Activated CD8-positive, alpha-beta memory T cell treated with anti-CD3 and anti-CD28 coated beads for 24 hours (primary cell): ENCODE measurements around the gene MEGF6.
A peak's percentile ranks its signal among the peaks of the same experiment; 100 is the strongest.

Experiments used
- DNase-seq: peaks from one replicate; pipeline ENCODE4 v3.0.0-alpha.2; 2020

The MEGF6 gene

GRCh38 chr1:3498986-3499385 lies 112.3 kb downstream of the MEGF6 start:
- no peak for DNase-seq

GRCh38 chr1:3498246-3498930 lies 112.9 kb downstream of the MEGF6 start:
- DNase-seq, result no peak

- no peak for DNase-seq
Observed at GRCh38 chr1:3497521-3497920, 113.8 kb downstream of the MEGF6 start.

GRCh38 chr1:3496916-3497315 lies 114.4 kb downstream of the MEGF6 start:
- no peak for DNase-seq

GRCh38 chr1:3495776-3496745 lies 115.2 kb downstream of the MEGF6 start:
- no peak for DNase-seq

GRCh38 chr1:3494321-3495308 lies 116.7 kb downstream of the MEGF6 start:
- DNase-seq, result no peak

GRCh38 chr1:3492545-3493246 lies 118.6 kb downstream of the MEGF6 start:
- DNase-seq, result no peak

- peak; percentile 96 for DNase-seq
Observed at GRCh38 chr1:3491291-3492246, 119.7 kb downstream of the MEGF6 start.

- DNase-seq, result no peak
Observed at GRCh38 chr1:3490046-3490745, 121.1 kb downstream of the MEGF6 start.

- no peak for DNase-seq
Observed at GRCh38 chr1:3488432-3488831, 122.9 kb downstream of the MEGF6 start.

- DNase-seq, result no peak
Observed at GRCh38 chr1:3485016-3485415, 126.3 kb downstream of the MEGF6 start.

- DNase-seq, result peak; percentile 73
Observed at GRCh38 chr1:3483801-3484444, 127.4 kb downstream of the MEGF6 start.

GRCh38 chr1:3483380-3483779 lies 127.9 kb downstream of the MEGF6 start:
- DNase-seq, result no peak

GRCh38 chr1:3482378-3482849 lies 128.9 kb downstream of the MEGF6 start:
- DNase-seq, result no peak

- DNase-seq, result no peak
Observed at GRCh38 chr1:3481836-3482375, 129.4 kb downstream of the MEGF6 start.

- DNase-seq, result no peak
Observed at GRCh38 chr1:3481046-3481445, 130.3 kb downstream of the MEGF6 start.

GRCh38 chr1:3480369-3480719 lies 131.0 kb downstream of the MEGF6 start:
- DNase-seq, result no peak

GRCh38 chr1:3479511-3480368 lies 131.6 kb downstream of the MEGF6 start:
- DNase-seq, result no peak
